GM18867 (cell line): Measurements from ENCODE around the gene SLC22A3.
"Not testable (repeated sequence)": the region's sequence is repeated elsewhere in the genome, so short reads cannot be mapped to it uniquely, and the experiment has no call there.

ENCODE experiments used
- ATAC-seq: cut with Tn5 transposase; IDR thresholded peaks from one replicate; pipeline ENCODE4 v1.9.1; 2021; ENCODE audit warnings: mild to moderate bottlenecking, moderate library complexity; ENCODE audit not compliant: unreplicated experiment

The SLC22A3 gene

DNA sequence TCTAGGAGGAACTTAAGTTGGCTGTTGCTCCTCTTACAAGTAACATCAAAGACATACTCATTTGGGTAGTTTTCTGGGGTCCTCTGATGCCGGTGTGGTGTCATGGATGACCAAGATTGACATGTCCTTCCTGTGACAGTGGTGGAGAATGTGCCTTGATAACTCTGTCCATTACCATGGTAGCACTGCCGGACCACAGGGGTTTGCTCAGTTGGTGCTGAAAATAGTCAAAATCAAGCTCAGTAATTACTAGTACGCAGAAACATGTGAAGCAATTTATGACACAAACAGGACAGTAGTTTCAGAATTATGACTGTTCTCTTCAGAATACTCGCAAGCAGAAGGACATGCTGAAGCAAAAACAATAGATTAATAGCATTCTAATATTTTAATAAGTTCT, 128.9 kb downstream of the SLC22A3 start:
- not testable (repeated sequence) for ATAC-seq

DNA sequence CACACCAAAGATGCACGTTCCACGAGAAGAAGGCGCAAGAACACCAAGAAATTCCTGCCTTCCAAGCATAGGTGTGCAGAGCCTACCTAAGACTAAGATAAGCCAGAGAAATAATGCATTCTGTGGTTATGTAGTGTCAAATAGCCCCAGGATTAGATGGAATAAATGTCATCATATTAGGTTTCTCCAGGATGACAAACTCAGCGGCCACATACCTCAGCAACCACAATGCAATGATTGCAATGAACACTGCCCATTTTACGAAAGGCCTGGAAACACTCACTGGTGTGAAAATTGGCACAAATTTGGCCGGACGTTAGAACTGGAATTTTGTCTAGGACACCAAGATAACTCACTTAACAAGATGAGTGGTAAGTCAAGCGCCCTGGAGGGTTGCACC, 129.7 kb downstream of the SLC22A3 start:
- ATAC-seq, result no peak

DNA sequence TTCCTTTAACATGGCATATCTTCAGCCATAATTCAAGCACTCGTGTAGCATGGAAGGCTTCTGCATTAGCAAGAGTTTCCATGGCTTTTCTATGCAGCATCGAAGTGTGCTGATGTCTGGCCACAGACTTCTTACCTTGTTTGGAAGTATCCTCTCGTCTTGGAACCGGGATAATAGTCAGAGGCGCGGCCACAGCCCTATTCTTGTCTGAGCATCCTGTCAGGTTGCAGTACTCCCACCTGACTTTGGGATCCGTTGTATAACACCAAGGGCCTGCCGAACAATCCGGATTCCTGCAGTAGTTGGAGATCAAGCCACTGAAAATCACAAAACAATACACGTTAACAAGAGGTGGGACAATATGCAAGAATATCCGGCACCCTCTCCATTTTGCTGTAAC, 138.9 kb downstream of the SLC22A3 start:
- ATAC-seq, result no peak

- ATAC-seq, result no peak
These were observed 140.9 kb downstream of the SLC22A3 start for GRCh38 chr6:160489091-160489490.

GRCh38 chr6:160494576-160494975, 146.4 kb downstream of the SLC22A3 start:
- no peak for ATAC-seq

GRCh38 chr6:160500639-160501038, 152.5 kb downstream of the SLC22A3 start:
- ATAC-seq, result no peak
